ENCODE data around the gene MED17.

DNA sequence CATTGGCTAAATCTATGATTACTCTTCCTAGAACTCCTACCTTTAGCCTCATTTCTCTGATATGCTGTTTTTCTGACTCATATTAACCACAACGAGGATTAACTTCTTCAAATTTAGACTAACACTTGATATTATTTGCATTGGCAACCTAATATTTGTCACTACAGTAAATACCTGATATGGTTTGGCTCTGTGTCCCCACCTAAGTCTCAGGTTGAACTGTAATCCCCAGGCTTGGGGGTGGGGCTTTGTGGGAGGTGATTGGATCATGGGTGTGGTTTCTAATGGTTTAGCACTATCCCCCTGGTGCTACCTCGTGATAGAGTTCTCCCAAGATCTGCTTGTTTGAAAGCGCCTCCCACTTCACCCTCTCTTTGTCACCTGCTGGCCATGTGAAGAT, 17.1 kb upstream of the MED17 start:
- TF ChIP-seq, protein P1, sequence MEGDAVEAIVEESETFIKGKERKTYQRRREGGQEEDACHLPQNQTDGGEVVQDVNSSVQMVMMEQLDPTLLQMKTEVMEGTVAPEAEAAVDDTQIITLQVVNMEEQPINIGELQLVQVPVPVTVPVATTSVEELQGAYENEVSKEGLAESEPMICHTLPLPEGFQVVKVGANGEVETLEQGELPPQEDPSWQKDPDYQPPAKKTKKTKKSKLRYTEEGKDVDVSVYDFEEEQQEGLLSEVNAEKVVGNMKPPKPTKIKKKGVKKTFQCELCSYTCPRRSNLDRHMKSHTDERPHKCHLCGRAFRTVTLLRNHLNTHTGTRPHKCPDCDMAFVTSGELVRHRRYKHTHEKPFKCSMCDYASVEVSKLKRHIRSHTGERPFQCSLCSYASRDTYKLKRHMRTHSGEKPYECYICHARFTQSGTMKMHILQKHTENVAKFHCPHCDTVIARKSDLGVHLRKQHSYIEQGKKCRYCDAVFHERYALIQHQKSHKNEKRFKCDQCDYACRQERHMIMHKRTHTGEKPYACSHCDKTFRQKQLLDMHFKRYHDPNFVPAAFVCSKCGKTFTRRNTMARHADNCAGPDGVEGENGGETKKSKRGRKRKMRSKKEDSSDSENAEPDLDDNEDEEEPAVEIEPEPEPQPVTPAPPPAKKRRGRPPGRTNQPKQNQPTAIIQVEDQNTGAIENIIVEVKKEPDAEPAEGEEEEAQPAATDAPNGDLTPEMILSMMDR (conservative IDR thresholded peaks at IDR 0.05 in 1 of 2, IDR thresholded peaks at IDR 0.05 in 1 of 2; ENCODE audit: extremely low read depth in 1 of 2, insufficient read depth in 1 of 2, low read depth in 1 of 2, low read length in 2 of 2) = no peak
- TF ChIP-seq EZH2 (IDR thresholded peaks at IDR 0.05; ENCODE audit: borderline replicate concordance, low read length) = no peak

All from mammary epithelial cell (primary cell).